Testis (tissue), 2 donors: ENCODE results near the gene CFAP43.

Experiments
- CTCF ChIP-seq, 3 experiments: fragments of 450-650 bp in 2 of 3; fragments of 200-600 bp in 1 of 3; sonication (generic) in 1 of 3; IDR thresholded peaks; one replicate each; pipeline ENCODE4 v1.5.1; 2016 to 2019; ENCODE audit warnings: antibody characterized with exemption in 3 of 3, mild to moderate bottlenecking in 2 of 3, moderate library complexity in 1 of 3
- POLR2A ChIP-seq: fragments of 450-650 bp; IDR thresholded peaks from one replicate; pipeline ENCODE4 v1.6.1; 2017; ENCODE audit warnings: antibody characterized with exemption, mild to moderate bottlenecking, moderate library complexity

- no peak for TF ChIP-seq CTCF (IDR thresholded peaks at IDR 0.05)
- no peak for TF ChIP-seq POLR2A
These were observed 109.7 kb downstream of the CFAP43 start for GRCh38 chr10:104122225-104123107.
